IMR-90 (cell line): ENCODE results near the gene ENDOU. TPM values are rescaled to one million over a fixed set of nuclear protein-coding genes. Genes with fewer than 3 reads are reported as not detected.

Experiments used
- ATAC-seq: fragments of 200-7000 bp; cut with Tn5 transposase; 2 replicates; pipeline ENCODE4 v1.9.1; 2020; ENCODE audit warnings: low read depth, mild to moderate bottlenecking, moderate library complexity
- BruUV-seq: library from RNA; stranded (reverse); fragments of 400-500 nt; replicated peaks from 2 replicates; lab custom pipeline; 2021; lab: Mats Ljungman, UMichigan
- CTCF ChIA-PET: fragments of 300-600 bp; formaldehyde crosslinking; extraction: SDS; loops from one replicate; lab custom pipeline; 2021; ENCODE audit warnings: antibody characterized with exemption; lab: Yijun Ruan, JAX
- POLR2A ChIA-PET: fragments of 300-600 bp; sonication (Branson Sonifier 250); formaldehyde crosslinking; loops from one replicate; lab custom pipeline; 2022; ENCODE audit warnings: antibody characterized with exemption; ENCODE audit not compliant: unreplicated experiment; lab: Charles Lee
- DNase-seq: peaks from one replicate; pipeline ENCODE4 v3.0.0; 2013
- H2AFZ ChIP-seq: replicated peaks from 2 replicates; pipeline ENCODE3; 2013; ENCODE audit warnings: low read length, mild to moderate bottlenecking; ENCODE audit not compliant: poor library complexity
- H2AK5ac ChIP-seq: 2 replicates; pipeline ENCODE4 v1.6.1; 2013; ENCODE audit warnings: low read depth, low read length, inconsistent platforms
- H2AK9ac ChIP-seq: replicated peaks from 2 replicates; pipeline ENCODE3; 2013; ENCODE audit warnings: mild to moderate bottlenecking, low read depth, low read length, moderate library complexity; ENCODE audit not compliant: poor library complexity
- H2BK120ac ChIP-seq: 2 replicates; pipeline ENCODE4 v1.6.1; 2013; ENCODE audit warnings: low read depth, low read length, inconsistent platforms
- H2BK15ac ChIP-seq: 3 replicates; pipeline ENCODE4 v1.6.1; 2013; ENCODE audit warnings: low read depth, low read length, inconsistent platforms
- H2BK20ac ChIP-seq: 2 replicates; pipeline ENCODE4 v1.6.1; 2013; ENCODE audit warnings: low read depth, mild to moderate bottlenecking, inconsistent platforms, low read length, moderate library complexity
- H2BK5ac ChIP-seq: 2 replicates; pipeline ENCODE4 v1.6.1; 2013; ENCODE audit warnings: mild to moderate bottlenecking, low read depth, low read length, inconsistent platforms; ENCODE audit not compliant: poor library complexity, severe bottlenecking
- H3K14ac ChIP-seq: replicated peaks from 2 replicates; pipeline ENCODE4 v1.6.1; 2013; ENCODE audit warnings: low read depth, low read length, inconsistent platforms
- H3K18ac ChIP-seq: 2 replicates; pipeline ENCODE4 v1.6.1; 2013; ENCODE audit warnings: low read depth, low read length, control low read depth
- H3K23ac ChIP-seq: 2 replicates; pipeline ENCODE4 v1.6.1; 2013; ENCODE audit warnings: low read depth, low read length, inconsistent platforms
- H3K27ac ChIP-seq: 2 replicates; pipeline ENCODE4 v1.5.1; 2013; ENCODE audit warnings: mild to moderate bottlenecking, control low read depth, low read length; ENCODE audit not compliant: insufficient read depth
- H3K27me3 ChIP-seq: 2 replicates; pipeline ENCODE4 v1.6.1; 2013; ENCODE audit warnings: low read length; ENCODE audit not compliant: control insufficient read depth, insufficient read depth
- H3K36me3 ChIP-seq: 2 replicates; pipeline ENCODE4 v1.6.1; 2013; ENCODE audit warnings: low read length, mixed read lengths; ENCODE audit not compliant: control insufficient read depth, insufficient read depth
- H3K4ac ChIP-seq: 2 replicates; pipeline ENCODE4 v1.6.1; 2013; ENCODE audit warnings: low read depth, low read length, inconsistent platforms
- H3K4me1 ChIP-seq: 2 replicates; pipeline ENCODE4 v1.6.1; 2013; ENCODE audit warnings: low read length, mixed read lengths; ENCODE audit not compliant: control insufficient read depth, insufficient read depth
- H3K4me2 ChIP-seq: 2 replicates; pipeline ENCODE4 v1.6.1; 2013; ENCODE audit warnings: low read depth, mild to moderate bottlenecking, control low read depth, low read length, moderate library complexity
- H3K4me3 ChIP-seq: 2 replicates; pipeline ENCODE4 v1.5.1; 2013; ENCODE audit warnings: low read depth, mild to moderate bottlenecking, control low read depth, low read length, moderate library complexity; ENCODE audit not compliant: insufficient read depth
- H3K56ac ChIP-seq: 2 replicates; pipeline ENCODE4 v1.6.1; 2013; ENCODE audit warnings: low read length, inconsistent platforms; ENCODE audit not compliant: insufficient read depth; ENCODE audit errors: extremely low read depth
- H3K79me1 ChIP-seq, 2 experiments: 2 replicates each; pipeline ENCODE4 v1.6.1; 2013; ENCODE audit warnings: low read length in 2 of 2, inconsistent platforms in 1 of 2, low read depth in 1 of 2
- H3K9ac ChIP-seq: 2 replicates; pipeline ENCODE4 v1.6.1; 2013; ENCODE audit warnings: low read depth, low read length, control low read depth
- H3K9me1 ChIP-seq: 2 replicates; pipeline ENCODE4 v1.6.1; 2013; ENCODE audit warnings: low read length, inconsistent platforms; ENCODE audit not compliant: insufficient read depth
- H3K9me3 ChIP-seq: 2 replicates; pipeline ENCODE4 v1.6.1; 2013; ENCODE audit warnings: low read length; ENCODE audit not compliant: control insufficient read depth, insufficient read depth
- H4K20me1 ChIP-seq: 2 replicates; pipeline ENCODE4 v1.6.1; 2013; ENCODE audit warnings: low read length, inconsistent platforms; ENCODE audit not compliant: insufficient read depth
- H4K5ac ChIP-seq: 2 replicates; pipeline ENCODE4 v1.6.1; 2013; ENCODE audit warnings: mild to moderate bottlenecking, low read depth, low read length, control low read depth
- H4K8ac ChIP-seq, 2 experiments: 2 replicates each; pipeline ENCODE4 v1.6.1; 2013; ENCODE audit warnings: low read depth in 2 of 2, low read length in 2 of 2, control low read depth in 1 of 2, inconsistent platforms in 1 of 2
- H4K91ac ChIP-seq: 2 replicates; pipeline ENCODE4 v1.6.1; 2013; ENCODE audit warnings: low read depth, low read length, inconsistent platforms; ENCODE audit not compliant: insufficient read depth
- CEBPB ChIP-seq: IDR thresholded peaks from 2 replicates; pipeline ENCODE4 v1.6.1; 2012; ENCODE audit warnings: low read depth, low read length, improper control_type of control experiment
- ELK1 ChIP-seq: fragments of 150-350 bp; IDR thresholded peaks from 2 replicates; pipeline ENCODE4 v1.6.1; 2016; ENCODE audit warnings: low read depth, mild to moderate bottlenecking, low read length, moderate library complexity, borderline replicate concordance
- MXI1 ChIP-seq: IDR thresholded peaks from 2 replicates; pipeline ENCODE4 v1.6.1; 2012; ENCODE audit warnings: low read depth, mild to moderate bottlenecking, low read length, moderate library complexity, borderline replicate concordance
- POLR2A ChIP-seq: IDR thresholded peaks from 2 replicates; pipeline ENCODE4 v1.6.1; 2012; ENCODE audit warnings: mild to moderate bottlenecking, low read depth, low read length
- RFX5 ChIP-seq: IDR thresholded peaks from 2 replicates; pipeline ENCODE4 v1.8.0; 2012; ENCODE audit warnings: low read depth, mild to moderate bottlenecking, low read length, moderate library complexity
- USF2 ChIP-seq: fragments of 150-350 bp; IDR thresholded peaks from 2 replicates; pipeline ENCODE4 v1.6.1; 2017; ENCODE audit warnings: mild to moderate bottlenecking, antibody characterized with exemption, low read length, low read depth
- WGBS, 2 experiments: methylation state at CpG; one replicate each; pipeline versions ENCODE4 v1.1.5 to v1.1.7; 2013; ENCODE audit warnings: missing lambda C conversion rate in 2 of 2; ENCODE audit not compliant: insufficient read length in 1 of 2; ENCODE audit errors: extremely low coverage in 2 of 2; 5-methylcytosine and 5-hydroxymethylcytosine counted together
- dilution Hi-C: fragments of 300-500 bp; cut with HindIII; formaldehyde crosslinking; loops from one replicate; pipeline ENCODE4 v1.14.3; 2018; ENCODE audit warnings: low sequenced_read_pairs; ENCODE audit not compliant: unreplicated experiment
- in situ Hi-C: fragments of 300-500 bp; cut with MboI; formaldehyde crosslinking; loops from 3 replicates; pipeline ENCODE4 v1.14.3; 2019; ENCODE audit warnings: low sequenced_read_pairs, inconsistent platforms, mixed read lengths
- intact Hi-C: fragments of 100-400 bp; cut with micrococcal nuclease; formaldehyde crosslinking; loops from 2 replicates; pipeline ENCODE4 v1.10.0; 2022
- polyA plus RNA-seq, 3 experiments: library from polyadenylated mRNA; depleted of rRNA; stranded (reverse); fragments of >200 nt; gene quantifications; 2 replicates each; pipeline ENCODE4 v1.2.3, GENCODE V29; 2012; ENCODE audit warnings: low replicate concordance in 1 of 3
- total RNA-seq: library from RNA; depleted of rRNA; stranded (reverse); fragments of >200 nt; gene quantifications from 2 replicates; pipeline ENCODE4 v1.2.3, GENCODE V29; 2012

ENDOU gene
- total and polyA plus RNA-seq, 2 of the 4 experiments (the other 2 are of a cell fraction): under 0.01 to 0.09 TPM

- in situ Hi-C loops: no loop called here
- H2BK5ac ChIP-seq: no peak overlapping the region
- CTCF ChIA-PET: interaction anchor here (1.2 kb wide), 2 partner anchors 49 to 90 kb away, joined by 3 to 7 read pairs; no protein-coding TSS in a partner anchor
These were observed 6.8 kb downstream of the ENDOU start for GRCh38 chr12:47718531-47718930.

More at GRCh38 chr12:47718531-47718930, 6.8 kb downstream of the ENDOU start:
- Histone ChIP-seq H2AK9ac (no peak overlapping the region), H3K36me3 (no peaks in the 10 kb centered on the region), H2AFZ (no peak overlapping the region), H3K4me1 (peaks cover 8% of the 10 kb centered on the region), H3K4me3 (no peak overlapping the region), H3K27me3 (no peaks in the 10 kb centered on the region), H3K79me1 (no peaks in the 10 kb centered on the region), H3K23ac (no peak overlapping the region), H2BK15ac (no peak overlapping the region), H3K27ac (no peak overlapping the region), H4K91ac (no peak overlapping the region), H4K20me1 (no peaks in the 10 kb centered on the region), H3K9me3 (no peaks in the 10 kb centered on the region), H4K8ac (peak overlapping the region in 1 of 2 experiments; percentile 1; a peak in 1 of 4 replicates), H3K4ac (no peak overlapping the region), H3K9ac (no peak overlapping the region), H2BK120ac (no peak overlapping the region), H3K9me1 (no peaks in the 10 kb centered on the region), H2BK20ac (no peak overlapping the region), H2AK5ac (no peak overlapping the region), H3K18ac (no peak overlapping the region), H3K4me2 (no peak overlapping the region), H3K14ac (no peak overlapping the region), H4K5ac (no peak overlapping the region), H3K56ac (no peak overlapping the region)
- BruUV-seq: no TSS peak
- ATAC-seq (no peak), DNase-seq (no peak)
- POLR2A ChIA-PET: no interaction called here
- TF ChIP-seq RFX5 (no peak), CEBPB (no peak), MXI1 (no peak), ELK1 (no peak), USF2 (no peak), POLR2A (no peak)
- intact Hi-C loops (loop anchor here (5.0 to 10.0 kb wide), 2 partner anchors 244 to 446 kb away; partner anchors contain the start of gene TMEM106C), dilution Hi-C loops (no loop called here)
- WGBS, 2 experiments: no CpG with 5 or more reads among the region's 1 CpG
